H1 (cell line): ENCODE data around the gene LILRB1. TPM values are rescaled to one million over a fixed set of nuclear protein-coding genes. Genes with fewer than 3 reads are reported as not detected.

Experiments
- CTCF ChIA-PET: fragments of 300-600 bp; sonication (Branson Sonifier 250); formaldehyde crosslinking; loops from one replicate; lab custom pipeline; 2021; ENCODE audit not compliant: partially characterized antibody; lab: Charles Lee
- POLR2A ChIA-PET: fragments of 300-600 bp; sonication (Branson Sonifier 250); formaldehyde crosslinking; loops from one replicate; lab custom pipeline; 2021; ENCODE audit warnings: inconsistent platforms; ENCODE audit not compliant: partially characterized antibody; lab: Charles Lee
- DNase-seq, 2 experiments: peaks; one replicate each; pipeline versions ENCODE4 v3.0.0 to v3.0.0-alpha.2; 2010 to 2022; ENCODE audit warnings: low spot score in 2 of 2, low read depth in 1 of 2, mixed read lengths in 1 of 2
- FAIRE-seq: peaks from 2 replicates; lab custom pipeline; 2011; peaks lifted over from hg19 to GRCh38; lab: Jason Lieb, UNC
- H2AFZ ChIP-seq: 2 replicates; pipeline ENCODE4 v1.8.1; 2012; ENCODE audit warnings: low read length, inconsistent platforms
- H2AK5ac ChIP-seq: 2 replicates; pipeline ENCODE4 v1.6.1; 2013; ENCODE audit warnings: low read depth, low read length
- H2BK120ac ChIP-seq: replicated peaks from 2 replicates; pipeline ENCODE3; 2013; ENCODE audit warnings: low read depth, low read length, inconsistent platforms
- H2BK12ac ChIP-seq: 2 replicates; pipeline ENCODE4 v1.6.1; 2013; ENCODE audit warnings: low read depth, low read length
- H2BK15ac ChIP-seq: 2 replicates; pipeline ENCODE4 v1.6.1; 2013; ENCODE audit warnings: low read length
- H2BK20ac ChIP-seq: 2 replicates; pipeline ENCODE4 v1.6.1; 2013; ENCODE audit warnings: low read length
- H2BK5ac ChIP-seq: 2 replicates; pipeline ENCODE4 v1.6.1; 2013; ENCODE audit warnings: low read depth, low read length
- H3K14ac ChIP-seq: 2 replicates; pipeline ENCODE4 v1.6.1; 2013; ENCODE audit warnings: inconsistent platforms; ENCODE audit not compliant: insufficient read length
- H3K18ac ChIP-seq: 2 replicates; pipeline ENCODE4 v1.6.1; 2013; ENCODE audit warnings: low read length; ENCODE audit errors: extremely low read depth
- H3K23ac ChIP-seq: 2 replicates; pipeline ENCODE4 v1.6.1; 2013; ENCODE audit warnings: inconsistent platforms; ENCODE audit not compliant: insufficient read length
- H3K23me2 ChIP-seq: 2 replicates; pipeline ENCODE4 v1.6.1; 2013; ENCODE audit warnings: low read depth, low read length
- H3K27ac ChIP-seq: 2 replicates; pipeline ENCODE4 v1.6.1; 2011; ENCODE audit warnings: low read depth, low read length, inconsistent platforms
- H3K27me3 ChIP-seq, 4 experiments: replicated peaks in 1 of 4; 1 replicate in 1 of 4; 2 replicates in 3 of 4; pipeline versions ENCODE4 v1.6.1 to v1.8.1; 2011 to 2013; ENCODE audit warnings: low read length in 3 of 4, mild to moderate bottlenecking in 3 of 4, inconsistent platforms in 2 of 4, mixed read lengths in 2 of 4, moderate library complexity in 1 of 4; ENCODE audit not compliant: control insufficient read depth in 3 of 4, insufficient read depth in 3 of 4; ENCODE audit errors: extremely low read depth in 1 of 4
- H3K36me3 ChIP-seq, 4 experiments: 2 replicates each; pipeline versions ENCODE4 v1.6.1 to v1.8.1; 2011 to 2013; ENCODE audit warnings: mild to moderate bottlenecking in 4 of 4, low read length in 3 of 4, moderate library complexity in 2 of 4, control low read depth in 1 of 4, inconsistent platforms in 1 of 4; ENCODE audit not compliant: insufficient read depth in 4 of 4, control insufficient read depth in 2 of 4
- H3K4ac ChIP-seq: replicated peaks from 2 replicates; pipeline ENCODE3; 2013; ENCODE audit warnings: low read length, low read depth, mixed read lengths, inconsistent platforms; ENCODE audit not compliant: insufficient read length
- H3K4me1 ChIP-seq, 4 experiments: replicated peaks in 1 of 4; 1 replicate in 1 of 4; 2 replicates in 3 of 4; pipeline versions ENCODE4 v1.6.1 to v1.8.1; 2011 to 2013; ENCODE audit warnings: low read length in 3 of 4, inconsistent platforms in 2 of 4, mixed read lengths in 1 of 4; ENCODE audit not compliant: insufficient read depth in 4 of 4, control insufficient read depth in 3 of 4
- H3K4me2 ChIP-seq, 2 experiments: 2 replicates each; pipeline versions ENCODE4 v1.6.1 to v1.8.1; 2011 to 2013; ENCODE audit warnings: low read depth in 2 of 2, low read length in 2 of 2, control low read depth in 1 of 2, inconsistent platforms in 1 of 2, mild to moderate bottlenecking in 1 of 2; ENCODE audit not compliant: insufficient read depth in 1 of 2
- H3K4me3 ChIP-seq, 4 experiments: fragments of 200-600, 300-600 bp in 1 of 4; sonication (generic), shearing (Covaris generic), sonication (Bioruptor Twin) in 1 of 4; 2 replicates each; pipeline versions ENCODE4 v1.5.1 to v1.8.1; 2011 to 2016; ENCODE audit warnings: low read length in 4 of 4, low read depth in 3 of 4, control low read depth in 2 of 4, inconsistent platforms in 2 of 4, mild to moderate bottlenecking in 2 of 4, mixed read lengths in 1 of 4, moderate library complexity in 1 of 4; ENCODE audit not compliant: insufficient read depth in 2 of 4; ENCODE audit errors: extremely low read depth in 1 of 4
- H3K56ac ChIP-seq: replicated peaks from 2 replicates; pipeline ENCODE3; 2013; ENCODE audit warnings: low read depth, mild to moderate bottlenecking, mixed read lengths, low read length, inconsistent platforms; ENCODE audit not compliant: insufficient read length
- H3K79me1 ChIP-seq: 2 replicates; pipeline ENCODE4 v1.6.1; 2013; ENCODE audit warnings: low read depth, low read length, control low read depth
- H3K79me2 ChIP-seq, 2 experiments: 2 replicates each; pipeline versions ENCODE4 v1.6.1 to v1.8.1; 2012 to 2013; ENCODE audit warnings: low read length in 2 of 2, mild to moderate bottlenecking in 2 of 2, inconsistent platforms in 1 of 2; ENCODE audit not compliant: insufficient read depth in 2 of 2, control insufficient read depth in 1 of 2
- H3K9ac ChIP-seq, 4 experiments: replicated peaks in 1 of 4; 1 replicate in 1 of 4; 2 replicates in 3 of 4; pipeline versions ENCODE4 v1.6.1 to v1.8.1; 2011 to 2013; ENCODE audit warnings: low read depth in 3 of 4, low read length in 3 of 4, control low read depth in 2 of 4, mild to moderate bottlenecking in 2 of 4, moderate library complexity in 2 of 4, inconsistent platforms in 1 of 4; ENCODE audit errors: extremely low read depth in 1 of 4
- H3K9me3 ChIP-seq, 2 experiments: 2 replicates each; pipeline versions ENCODE4 v1.6.1 to v1.8.1; 2012 to 2013; ENCODE audit warnings: mild to moderate bottlenecking in 2 of 2, moderate library complexity in 2 of 2, control low read depth in 1 of 2, inconsistent platforms in 1 of 2, low read depth in 1 of 2, low read length in 1 of 2, mixed read lengths in 1 of 2; ENCODE audit not compliant: insufficient read depth in 2 of 2
- H4K20me1 ChIP-seq, 2 experiments: replicated peaks in 1 of 2; 2 replicates each; pipeline versions ENCODE3 to v1.8.1; 2011 to 2013; ENCODE audit warnings: inconsistent platforms in 2 of 2, low read length in 2 of 2, mild to moderate bottlenecking in 1 of 2; ENCODE audit not compliant: insufficient read depth in 2 of 2, control insufficient read depth in 1 of 2
- H4K5ac ChIP-seq: 2 replicates; pipeline ENCODE4 v1.6.1; 2013; ENCODE audit warnings: low read length, low read depth, mixed read lengths, inconsistent platforms; ENCODE audit not compliant: insufficient read length
- H4K8ac ChIP-seq: 2 replicates; pipeline ENCODE4 v1.8.0; 2013; ENCODE audit warnings: mild to moderate bottlenecking, moderate library complexity, low read length, inconsistent platforms; ENCODE audit not compliant: insufficient read depth; ENCODE audit errors: extremely low read depth
- H4K91ac ChIP-seq: replicated peaks from 2 replicates; pipeline ENCODE3; 2013; ENCODE audit warnings: low read length, mixed read lengths, inconsistent platforms; ENCODE audit not compliant: insufficient read length
- SIN3A ChIP-seq, 2 experiments: IDR thresholded peaks in 1 of 2; conservative IDR thresholded peaks in 1 of 2; 2 replicates each; pipeline ENCODE4 v1.6.1; 2011 to 2012; ENCODE audit warnings: low read length in 2 of 2, improper control_type of control experiment in 1 of 2, low read depth in 1 of 2, mild to moderate bottlenecking in 1 of 2
- TCF12 ChIP-seq: IDR thresholded peaks from 2 replicates; pipeline ENCODE4 v1.6.1; 2011; ENCODE audit warnings: low read depth, mild to moderate bottlenecking, low read length
- WGBS, 2 experiments: shearing (Covaris generic) in 1 of 2; methylation state at CpG; one replicate each; pipeline versions ENCODE4 v1.1.6 to v1.1.7; 2013 to 2015; ENCODE audit warnings: low lambda C conversion rate in 2 of 2, mixed read lengths in 2 of 2, inconsistent platforms in 1 of 2, low coverage in 1 of 2, missing lambda C conversion rate in 1 of 2; ENCODE audit not compliant: insufficient replicate concordance in 2 of 2, insufficient coverage in 1 of 2, insufficient read length in 1 of 2; ENCODE audit errors: extremely low coverage in 1 of 2, missing lambda C conversion rate in 1 of 2; 5-methylcytosine and 5-hydroxymethylcytosine counted together
- polyA plus RNA-seq, 7 experiments: library from polyadenylated mRNA; depleted of rRNA in 3 of 7; stranded (reverse) in 5 of 7; unstranded in 2 of 7; fragments of >200 nt in 5 of 7; fragments of 200-250 nt in 2 of 7; gene quantifications; 1 replicate in 5 of 7; 2 replicates in 1 of 7; 4 replicates in 1 of 7; pipeline versions ENCODE4 v1.2.1 to v1.2.3, GENCODE V29; 2011 to 2013; ENCODE audit warnings: missing spikeins in 2 of 7, mixed read lengths in 2 of 7
- total RNA-seq: library from RNA; stranded (reverse); fragmentation: NEBNext Ultra II Directional; extraction: Animal tissue kit (Norgen Biotek cat#: 25700); gene quantifications from 2 replicates; pipeline ENCODE4 v1.2.1, GENCODE V29; 2021

Gene LILRB1
- total and polyA plus RNA-seq, 2 of the 8 experiments (the other 6 are each of a cell fraction or from before 2014, with no cell fraction given), result not detected

- H2AFZ ChIP-seq, result no peak overlapping the region
- no peak overlapping the region for H2BK20ac ChIP-seq
- H3K4me1 ChIP-seq, result no peaks in the 10 kb centered on the region
- POLR2A ChIA-PET, result no interaction called here
- H3K9ac ChIP-seq, result no peak overlapping the region
- no peaks in the 10 kb centered on the region for H4K20me1 ChIP-seq
- no peaks in the 10 kb centered on the region for H3K27me3 ChIP-seq
- no peaks in the 10 kb centered on the region for H3K23me2 ChIP-seq
- no peak overlapping the region for H3K18ac ChIP-seq
- no peaks in the 10 kb centered on the region for H3K79me2 ChIP-seq
- H3K4me3 ChIP-seq, result no peak overlapping the region
- no peak for DNase-seq
- H3K27ac ChIP-seq, result no peak overlapping the region
- H3K4me2 ChIP-seq, result no peak overlapping the region
- no peak overlapping the region for H3K56ac ChIP-seq
- H3K23ac ChIP-seq, result no peak overlapping the region
- no peak overlapping the region for H4K8ac ChIP-seq
- H3K79me1 ChIP-seq, result no peaks in the 10 kb centered on the region
- H3K9me3 ChIP-seq, result peaks cover 55 to 94% of the 10 kb centered on the region in 2 experiments
- 79% methylated on average over 6 of the region's 6 CpGs; no CpG with 5 or more reads in 1 of the 2 experiments for WGBS, 2 experiments
- FAIRE-seq, result no peak
- no peak for TF ChIP-seq SIN3A (conservative IDR thresholded peaks at IDR 0.05 in 1 of 2, IDR thresholded peaks at IDR 0.05 in 1 of 2; ENCODE audit: low read depth in 1 of 2, low read length in 2 of 2)
- no peak for TF ChIP-seq TCF12
- TF ChIP-seq, all 59 proteins: peak for 0
- Histone ChIP-seq H2AK5ac (no peak overlapping the region), H2BK15ac (no peak overlapping the region), H2BK12ac (no peak overlapping the region), H3K4ac (no peak overlapping the region), H3K36me3 (no peaks in the 10 kb centered on the region), H3K14ac (no peak overlapping the region), H4K91ac (no peak overlapping the region), H2BK120ac (no peak overlapping the region), H4K5ac (no peak overlapping the region), H2BK5ac (no peak overlapping the region)
- CTCF ChIA-PET, result no interaction called here
Measured at GRCh38 chr19:54630782-54631181, 498 bp downstream of the LILRB1 start.
